Measurements from ENCODE around the gene IL4R.
"Not testable (repeated sequence)": the region's sequence is repeated elsewhere in the genome, so short reads cannot be mapped to it uniquely, and the experiment has no call there.

IL4R gene

GRCh38 chr16:27407133-27407532 lies 93.4 kb downstream of the IL4R start:
- H3K9me3 ChIP-seq (ENCODE audit: control insufficient read depth in 2 of 2, low read length in 2 of 2) = no peaks in the 10 kb centered on the region
- peaks cover 0 to 5% of the 10 kb centered on the region in 2 donors for H3K4me1 ChIP-seq (ENCODE audit: control insufficient read depth in 2 of 2, insufficient read depth in 2 of 2, low read length in 2 of 2)
- peaks cover 0 to 4% of the 10 kb centered on the region in 2 donors for H3K27me3 ChIP-seq (ENCODE audit: control insufficient read depth in 2 of 2, insufficient read depth in 2 of 2, low read length in 2 of 2)
- no peak overlapping the region for H3K4me3 ChIP-seq (ENCODE audit: low read length in 2 of 2)
- no peak overlapping the region for H3K27ac ChIP-seq (ENCODE audit: low read depth in 2 of 2, low read length in 2 of 2)
- no peaks in the 10 kb centered on the region for H3K36me3 ChIP-seq (ENCODE audit: control insufficient read depth in 2 of 2, insufficient read depth in 2 of 2, low read length in 2 of 2)
- no peak overlapping the region for H3K9ac ChIP-seq (ENCODE audit: low read depth in 1 of 2, low read length in 2 of 2)

GRCh38 chr16:27408012-27408601 lies 94.3 kb downstream of the IL4R start:
- no peaks in the 10 kb centered on the region for H3K36me3 ChIP-seq (ENCODE audit: control insufficient read depth in 2 of 2, insufficient read depth in 2 of 2, low read length in 2 of 2)
- H3K4me1 ChIP-seq (ENCODE audit: control insufficient read depth in 2 of 2, insufficient read depth in 2 of 2, low read length in 2 of 2) = no peaks in the 10 kb centered on the region
- H3K27ac ChIP-seq (ENCODE audit: low read depth in 2 of 2, low read length in 2 of 2) = no peak overlapping the region
- H3K9ac ChIP-seq (ENCODE audit: low read depth in 1 of 2, low read length in 2 of 2) = no peak overlapping the region
- H3K9me3 ChIP-seq (ENCODE audit: control insufficient read depth in 2 of 2, low read length in 2 of 2) = no peaks in the 10 kb centered on the region
- H3K27me3 ChIP-seq (ENCODE audit: control insufficient read depth in 2 of 2, insufficient read depth in 2 of 2, low read length in 2 of 2) = no peaks in the 10 kb centered on the region
- no peak overlapping the region for H3K4me3 ChIP-seq (ENCODE audit: low read length in 2 of 2)

- Histone ChIP-seq H3K27me3 (ENCODE audit: control insufficient read depth in 2 of 2, insufficient read depth in 2 of 2, low read length in 2 of 2) (no peaks in the 10 kb centered on the region), H3K9me3 (ENCODE audit: control insufficient read depth in 2 of 2, low read length in 2 of 2) (no peaks in the 10 kb centered on the region), H3K27ac (ENCODE audit: low read depth in 2 of 2, low read length in 2 of 2) (no peak overlapping the region), H3K9ac (ENCODE audit: low read depth in 1 of 2, low read length in 2 of 2) (no peak overlapping the region), H3K4me3 (ENCODE audit: low read length in 2 of 2) (no peak overlapping the region), H3K4me1 (ENCODE audit: control insufficient read depth in 2 of 2, insufficient read depth in 2 of 2, low read length in 2 of 2) (no peaks in the 10 kb centered on the region), H3K36me3 (ENCODE audit: control insufficient read depth in 2 of 2, insufficient read depth in 2 of 2, low read length in 2 of 2) (no peaks in the 10 kb centered on the region)
Observed at GRCh38 chr16:27408602-27409031, 94.8 kb downstream of the IL4R start.

GRCh38 chr16:27409958-27410357 lies 96.2 kb downstream of the IL4R start:
- not testable (repeated sequence) for H3K4me1 ChIP-seq (ENCODE audit: control insufficient read depth in 2 of 2, insufficient read depth in 2 of 2, low read length in 2 of 2); H3K27me3 ChIP-seq (ENCODE audit: control insufficient read depth in 2 of 2, insufficient read depth in 2 of 2, low read length in 2 of 2); H3K36me3 ChIP-seq (ENCODE audit: control insufficient read depth in 2 of 2, insufficient read depth in 2 of 2, low read length in 2 of 2); H3K27ac ChIP-seq (ENCODE audit: low read depth in 2 of 2, low read length in 2 of 2); H3K9me3 ChIP-seq (ENCODE audit: control insufficient read depth in 2 of 2, low read length in 2 of 2); H3K4me3 ChIP-seq (ENCODE audit: low read length in 2 of 2); H3K9ac ChIP-seq (ENCODE audit: low read depth in 1 of 2, low read length in 2 of 2)

GRCh38 chr16:27410761-27411160 lies 97.0 kb downstream of the IL4R start:
- no peaks in the 10 kb centered on the region for H3K36me3 ChIP-seq (ENCODE audit: control insufficient read depth in 2 of 2, insufficient read depth in 2 of 2, low read length in 2 of 2)
- no peaks in the 10 kb centered on the region for H3K4me1 ChIP-seq (ENCODE audit: control insufficient read depth in 2 of 2, insufficient read depth in 2 of 2, low read length in 2 of 2)
- no peak overlapping the region for H3K4me3 ChIP-seq (ENCODE audit: low read length in 2 of 2)
- no peaks in the 10 kb centered on the region for H3K9me3 ChIP-seq (ENCODE audit: control insufficient read depth in 2 of 2, low read length in 2 of 2)
- no peak overlapping the region for H3K27ac ChIP-seq (ENCODE audit: low read depth in 2 of 2, low read length in 2 of 2)
- H3K27me3 ChIP-seq (ENCODE audit: control insufficient read depth in 2 of 2, insufficient read depth in 2 of 2, low read length in 2 of 2) = no peaks in the 10 kb centered on the region
- H3K9ac ChIP-seq (ENCODE audit: low read depth in 1 of 2, low read length in 2 of 2) = no peak overlapping the region

- H3K27me3 ChIP-seq (ENCODE audit: control insufficient read depth in 2 of 2, insufficient read depth in 2 of 2, low read length in 2 of 2) = no peaks in the 10 kb centered on the region
- H3K4me1 ChIP-seq (ENCODE audit: control insufficient read depth in 2 of 2, insufficient read depth in 2 of 2, low read length in 2 of 2) = no peaks in the 10 kb centered on the region
- H3K9me3 ChIP-seq (ENCODE audit: control insufficient read depth in 2 of 2, low read length in 2 of 2) = no peaks in the 10 kb centered on the region
- no peak overlapping the region for H3K4me3 ChIP-seq (ENCODE audit: low read length in 2 of 2)
- no peak overlapping the region for H3K9ac ChIP-seq (ENCODE audit: low read depth in 1 of 2, low read length in 2 of 2)
- no peak overlapping the region for H3K27ac ChIP-seq (ENCODE audit: low read depth in 2 of 2, low read length in 2 of 2)
- H3K36me3 ChIP-seq (ENCODE audit: control insufficient read depth in 2 of 2, insufficient read depth in 2 of 2, low read length in 2 of 2) = no peaks in the 10 kb centered on the region
Observed at GRCh38 chr16:27413956-27414355, 100.2 kb downstream of the IL4R start.

Measured in mucosa of rectum (tissue), 2 donors.